ENCODE data around the gene SLC5A11. TPM values are rescaled to one million over a fixed set of nuclear protein-coding genes. Genes with fewer than 3 reads are reported as not detected.

Gene SLC5A11
- polyA plus RNA-seq, 3 donors = 0.60 TPM; not detected in 2

DNA sequence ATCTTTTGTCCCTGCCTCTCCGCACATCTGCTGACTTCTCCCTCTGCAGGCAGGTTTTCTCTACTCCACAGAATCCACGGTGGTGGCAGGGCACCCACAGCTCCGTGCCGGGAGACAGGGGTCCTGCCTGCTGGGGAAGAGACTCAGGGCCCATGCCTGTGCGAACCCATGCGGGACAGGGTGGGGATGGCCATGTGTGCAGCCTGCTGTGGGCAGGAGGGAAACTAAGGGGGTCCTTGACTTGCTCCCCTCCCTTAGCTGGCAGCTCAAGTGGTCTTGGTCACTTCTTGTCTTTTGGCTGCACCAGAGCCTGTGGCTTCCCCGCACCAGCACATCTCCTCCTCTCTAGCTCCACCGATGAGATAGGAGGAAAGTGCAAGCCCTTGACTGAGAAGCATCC is 69.8 kb downstream of the SLC5A11 start:
- peak overlapping the region in 2 of 7 donors; percentile 49 to 73 for H3K27ac Mint-ChIP-seq
- no peak overlapping the region for H3K9ac ChIP-seq (ENCODE audit: insufficient read depth, low read length, poor library complexity, severe bottlenecking)
- no peaks in the 10 kb centered on the region for H3K27me3 ChIP-seq (ENCODE audit: control insufficient read depth in 2 of 2, insufficient read depth in 2 of 2, low read length in 2 of 2)
- H3K79me2 ChIP-seq (ENCODE audit: insufficient read depth, low read length) = no peaks in the 10 kb centered on the region
- H3K36me3 Mint-ChIP-seq = peaks cover 28 to 36% of the 10 kb centered on the region in 2 donors
- H3K9me3 Mint-ChIP-seq = peaks cover 0 to 2% (median 0%) of the 10 kb centered on the region in 7 donors
- no peak overlapping the region for H3K4me2 ChIP-seq (replicated peaks; ENCODE audit: extremely low read depth, low read length, poor library complexity, severe bottlenecking)
- peaks cover 25% of the 10 kb centered on the region for H4K20me1 ChIP-seq (ENCODE audit: insufficient read depth, low read length)
- no peaks in the 10 kb centered on the region for H3K27me3 Mint-ChIP-seq (ENCODE audit: low read depth in 3 of 3)
- TF ChIP-seq, protein P1, sequence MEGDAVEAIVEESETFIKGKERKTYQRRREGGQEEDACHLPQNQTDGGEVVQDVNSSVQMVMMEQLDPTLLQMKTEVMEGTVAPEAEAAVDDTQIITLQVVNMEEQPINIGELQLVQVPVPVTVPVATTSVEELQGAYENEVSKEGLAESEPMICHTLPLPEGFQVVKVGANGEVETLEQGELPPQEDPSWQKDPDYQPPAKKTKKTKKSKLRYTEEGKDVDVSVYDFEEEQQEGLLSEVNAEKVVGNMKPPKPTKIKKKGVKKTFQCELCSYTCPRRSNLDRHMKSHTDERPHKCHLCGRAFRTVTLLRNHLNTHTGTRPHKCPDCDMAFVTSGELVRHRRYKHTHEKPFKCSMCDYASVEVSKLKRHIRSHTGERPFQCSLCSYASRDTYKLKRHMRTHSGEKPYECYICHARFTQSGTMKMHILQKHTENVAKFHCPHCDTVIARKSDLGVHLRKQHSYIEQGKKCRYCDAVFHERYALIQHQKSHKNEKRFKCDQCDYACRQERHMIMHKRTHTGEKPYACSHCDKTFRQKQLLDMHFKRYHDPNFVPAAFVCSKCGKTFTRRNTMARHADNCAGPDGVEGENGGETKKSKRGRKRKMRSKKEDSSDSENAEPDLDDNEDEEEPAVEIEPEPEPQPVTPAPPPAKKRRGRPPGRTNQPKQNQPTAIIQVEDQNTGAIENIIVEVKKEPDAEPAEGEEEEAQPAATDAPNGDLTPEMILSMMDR (IDR thresholded peaks at IDR 0.05) = no peak
- H3K4me3 Mint-ChIP-seq = no peak overlapping the region
- H3K4me3 ChIP-seq (replicated peaks in 1 of 3; ENCODE audit: low read depth in 2 of 3, low read length in 3 of 3) = no peak overlapping the region
- intact Hi-C loops (cut with micrococcal nuclease) = no loop called here
- no peaks in the 10 kb centered on the region for H3K9me3 ChIP-seq (replicated peaks in 1 of 2; ENCODE audit: control insufficient read depth in 1 of 2, insufficient read depth in 1 of 2, low read length in 2 of 2)
- DNase-seq = no peak
- no peak overlapping the region for H2AFZ ChIP-seq (ENCODE audit: insufficient read depth, low read depth, low read length, poor library complexity, severe bottlenecking)
- H3K36me3 ChIP-seq (replicated peaks in 1 of 2; ENCODE audit: control insufficient read depth in 1 of 2, insufficient read depth in 2 of 2, low read length in 2 of 2) = peaks cover 37 to 38% of the 10 kb centered on the region in 2 donors
- no peaks in the 10 kb centered on the region for H3K4me1 ChIP-seq (ENCODE audit: control insufficient read depth in 1 of 2, insufficient read depth in 2 of 2, low read length in 2 of 2)
- H3K4me1 Mint-ChIP-seq = no peaks in the 10 kb centered on the region
- WGBS (ENCODE audit: insufficient coverage) = 97% methylated on average over 3 of the region's 8 CpGs
- H3K27ac ChIP-seq (ENCODE audit: low read depth in 1 of 2, low read length in 2 of 2) = no peak overlapping the region

DNA sequence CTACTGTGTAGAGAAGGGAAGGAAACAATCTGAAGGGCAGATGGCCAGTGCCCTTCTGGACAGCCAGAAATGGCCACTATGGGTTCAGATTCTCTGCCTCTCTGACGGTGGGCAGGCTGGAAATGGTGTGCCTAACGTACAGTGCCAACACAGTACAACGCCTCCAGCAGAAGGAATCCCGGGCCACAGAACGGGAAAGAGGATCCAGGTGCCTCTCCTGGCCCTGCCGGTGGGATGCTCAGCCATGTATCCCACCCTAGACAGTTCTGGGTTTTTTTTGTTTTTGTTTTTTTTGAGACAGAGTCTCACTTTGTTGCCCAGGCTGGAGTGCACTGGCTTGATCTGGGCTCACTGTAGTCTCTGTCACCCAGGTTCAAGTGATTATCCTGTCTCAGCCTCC is 71.5 kb downstream of the SLC5A11 start:
- H3K9ac ChIP-seq (ENCODE audit: insufficient read depth, low read length, poor library complexity, severe bottlenecking) = no peak overlapping the region
- H3K36me3 ChIP-seq (replicated peaks in 1 of 2; ENCODE audit: control insufficient read depth in 1 of 2, insufficient read depth in 2 of 2, low read length in 2 of 2) = peaks cover 52 to 55% of the 10 kb centered on the region in 2 donors
- peaks cover 39% of the 10 kb centered on the region for H4K20me1 ChIP-seq (ENCODE audit: insufficient read depth, low read length)
- Mint-ChIP-seq H3K36me3 (peaks cover 45 to 53% of the 10 kb centered on the region in 2 donors), H3K4me3 (no peak overlapping the region), H3K9me3 (peaks cover 0 to 2% (median 0%) of the 10 kb centered on the region in 7 donors), H3K27ac (no peak overlapping the region), H3K4me1 (no peaks in the 10 kb centered on the region), H3K27me3 (ENCODE audit: low read depth in 3 of 3) (peaks cover 0 to 5% (median 0%) of the 10 kb centered on the region in 3 donors)
- TF ChIP-seq, protein P1 (IDR thresholded peaks at IDR 0.05) = no peak
- no peak for DNase-seq
- H3K4me3 ChIP-seq (replicated peaks in 1 of 3; ENCODE audit: low read depth in 2 of 3, low read length in 3 of 3) = no peak overlapping the region
- H3K27ac ChIP-seq (ENCODE audit: low read depth in 1 of 2, low read length in 2 of 2) = no peak overlapping the region
- 95% methylated on average over 5 of the region's 6 CpGs for WGBS (ENCODE audit: insufficient coverage)
- H3K4me2 ChIP-seq (replicated peaks; ENCODE audit: extremely low read depth, low read length, poor library complexity, severe bottlenecking) = no peak overlapping the region
- no peaks in the 10 kb centered on the region for H3K4me1 ChIP-seq (ENCODE audit: control insufficient read depth in 1 of 2, insufficient read depth in 2 of 2, low read length in 2 of 2)
- no peaks in the 10 kb centered on the region for H3K9me3 ChIP-seq (replicated peaks in 1 of 2; ENCODE audit: control insufficient read depth in 1 of 2, insufficient read depth in 1 of 2, low read length in 2 of 2)
- no peaks in the 10 kb centered on the region for H3K27me3 ChIP-seq (ENCODE audit: control insufficient read depth in 2 of 2, insufficient read depth in 2 of 2, low read length in 2 of 2)
- intact Hi-C loops (cut with micrococcal nuclease) = no loop called here
- no peak overlapping the region for H2AFZ ChIP-seq (ENCODE audit: insufficient read depth, low read depth, low read length, poor library complexity, severe bottlenecking)
- H3K79me2 ChIP-seq (ENCODE audit: insufficient read depth, low read length) = no peaks in the 10 kb centered on the region
